Ascending aorta (tissue), 2 donors: ENCODE measurements around the gene STK39. TPM values are rescaled to one million over a fixed set of nuclear protein-coding genes. Genes with fewer than 3 reads are reported as not detected.

Experiments used
- DNase-seq, 2 donors: peaks; one replicate each; pipeline ENCODE4 v3.0.0-alpha.2; 2019; ENCODE audit warnings: low spot score in 2 of 2
- H3K27ac ChIP-seq, 2 donors: fragments of 200-600 bp; sonication (generic); one replicate each; pipeline ENCODE4 v1.5.1; 2016 to 2017; ENCODE audit warnings: mild to moderate bottlenecking in 1 of 2
- H3K27me3 ChIP-seq: fragments of 200-600 bp; sonication (generic); one replicate; pipeline ENCODE4 v1.5.1; 2017
- H3K36me3 ChIP-seq, 2 donors: fragments of 200-600 bp; sonication (generic); one replicate each; pipeline ENCODE4 v1.5.1; 2016
- H3K4me1 ChIP-seq, 2 donors: fragments of 200-600 bp; sonication (generic); one replicate each; pipeline ENCODE4 v1.5.1; 2016 to 2017; ENCODE audit warnings: mild to moderate bottlenecking in 1 of 2
- H3K4me3 ChIP-seq, 2 donors: fragments of 200-600 bp; sonication (generic); one replicate each; pipeline ENCODE4 v1.5.1; 2016 to 2017; ENCODE audit warnings: mild to moderate bottlenecking in 1 of 2
- H3K9me3 ChIP-seq, 2 donors: fragments of 200-600 bp; sonication (generic); one replicate each; pipeline ENCODE4 v1.5.1; 2016
- intact Hi-C: fragments of 100-400 bp; cut with DNase I; formaldehyde crosslinking; loops from one replicate; pipeline ENCODE4 v1.15.1; 2023
- total RNA-seq: library from RNA; depleted of rRNA; stranded (reverse); fragments of >200 nt; gene quantifications from one replicate; pipeline ENCODE4 v1.1.0, GENCODE V29; 2016
- TF ChIP-seq, protein P1 (sequence below), 3 experiments: fragments of 200-600 bp in 2 of 3; fragments of 450-650 bp in 1 of 3; sonication (generic) in 2 of 3; IDR thresholded peaks; one replicate each; pipeline ENCODE4 v1.5.1; 2016 to 2019; ENCODE audit warnings: antibody characterized with exemption in 3 of 3, mild to moderate bottlenecking in 1 of 3, moderate library complexity in 1 of 3

STK39 gene
- total RNA-seq, 1 donor from 2014 or later = 7.5 TPM

DNA sequence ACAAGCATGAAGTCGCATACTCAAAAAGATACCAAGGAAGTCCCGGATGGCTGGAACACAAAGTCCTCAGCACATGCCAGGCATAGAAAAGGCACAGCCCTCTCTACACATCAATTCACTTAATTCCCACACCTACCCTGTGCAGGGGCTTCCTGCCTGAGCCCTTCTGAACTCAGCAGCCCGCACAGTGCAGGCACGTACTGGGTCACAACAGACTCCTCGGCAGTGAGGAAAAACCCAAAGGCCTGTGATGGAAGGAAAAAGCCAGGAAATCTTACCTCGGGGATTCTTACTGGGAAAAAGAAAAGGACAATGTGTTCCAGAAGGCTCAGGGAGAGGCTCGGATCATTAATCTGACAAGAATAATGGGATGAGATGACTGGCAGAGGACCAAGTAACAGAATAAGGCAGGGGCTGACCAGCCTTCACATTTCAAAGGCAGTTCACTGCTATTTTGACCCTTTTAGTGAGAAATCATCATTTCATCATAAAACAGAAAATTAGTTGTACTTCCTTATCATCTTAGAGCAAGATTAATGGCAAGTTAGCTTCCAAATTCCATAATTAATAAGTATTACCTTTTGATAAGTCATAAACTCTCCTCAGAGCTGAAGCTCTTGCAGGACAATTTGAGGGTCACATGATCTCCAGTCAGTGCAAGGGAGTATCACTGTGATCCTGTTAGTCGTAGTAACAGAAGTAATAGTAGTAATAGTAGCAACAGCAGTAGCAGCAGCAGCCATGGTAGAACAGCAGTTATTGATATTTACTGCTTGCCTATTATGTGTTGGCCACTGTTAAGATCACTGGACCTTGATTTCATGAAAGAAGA is 87.4 kb downstream of the STK39 start:
- Histone ChIP-seq H3K9me3 (no peaks in the 10 kb centered on the region), H3K27ac (no peak overlapping the region), H3K36me3 (peaks cover 0 to 4% of the 10 kb centered on the region in 2 donors), H3K4me3 (no peak overlapping the region), H3K4me1 (no peaks in the 10 kb centered on the region), H3K27me3 (no peaks in the 10 kb centered on the region)
- intact Hi-C loops = loop anchor here (10.0 kb wide), 1 partner anchor 85 kb away; the partner anchor contains the start of gene STK39
- no peak for DNase-seq
- TF ChIP-seq, protein P1, sequence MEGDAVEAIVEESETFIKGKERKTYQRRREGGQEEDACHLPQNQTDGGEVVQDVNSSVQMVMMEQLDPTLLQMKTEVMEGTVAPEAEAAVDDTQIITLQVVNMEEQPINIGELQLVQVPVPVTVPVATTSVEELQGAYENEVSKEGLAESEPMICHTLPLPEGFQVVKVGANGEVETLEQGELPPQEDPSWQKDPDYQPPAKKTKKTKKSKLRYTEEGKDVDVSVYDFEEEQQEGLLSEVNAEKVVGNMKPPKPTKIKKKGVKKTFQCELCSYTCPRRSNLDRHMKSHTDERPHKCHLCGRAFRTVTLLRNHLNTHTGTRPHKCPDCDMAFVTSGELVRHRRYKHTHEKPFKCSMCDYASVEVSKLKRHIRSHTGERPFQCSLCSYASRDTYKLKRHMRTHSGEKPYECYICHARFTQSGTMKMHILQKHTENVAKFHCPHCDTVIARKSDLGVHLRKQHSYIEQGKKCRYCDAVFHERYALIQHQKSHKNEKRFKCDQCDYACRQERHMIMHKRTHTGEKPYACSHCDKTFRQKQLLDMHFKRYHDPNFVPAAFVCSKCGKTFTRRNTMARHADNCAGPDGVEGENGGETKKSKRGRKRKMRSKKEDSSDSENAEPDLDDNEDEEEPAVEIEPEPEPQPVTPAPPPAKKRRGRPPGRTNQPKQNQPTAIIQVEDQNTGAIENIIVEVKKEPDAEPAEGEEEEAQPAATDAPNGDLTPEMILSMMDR (IDR thresholded peaks at IDR 0.05) = no peak

DNA sequence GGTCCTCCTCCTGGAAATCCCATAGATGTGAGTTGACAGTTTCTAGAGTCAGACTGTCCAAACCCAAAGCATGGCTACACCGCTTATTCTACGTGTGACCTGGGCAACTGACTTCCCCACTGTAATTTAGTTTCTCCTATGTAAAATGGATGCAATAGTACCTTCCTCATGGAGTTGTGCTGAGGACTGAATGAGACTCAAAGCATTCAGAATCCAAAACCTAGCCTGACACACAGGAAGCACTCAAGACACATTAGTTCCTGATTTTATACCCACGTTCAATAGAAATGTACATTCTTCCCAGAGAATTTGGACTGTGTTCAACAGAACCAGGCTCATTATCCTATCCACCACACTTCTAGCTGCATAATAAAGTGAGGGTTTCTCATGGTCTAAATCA is 88.8 kb downstream of the STK39 start:
- Histone ChIP-seq H3K27me3 (no peaks in the 10 kb centered on the region), H3K27ac (no peak overlapping the region), H3K36me3 (no peaks in the 10 kb centered on the region), H3K9me3 (no peaks in the 10 kb centered on the region), H3K4me1 (no peaks in the 10 kb centered on the region), H3K4me3 (no peak overlapping the region)
- TF ChIP-seq, protein P1 (IDR thresholded peaks at IDR 0.05) = no peak
- intact Hi-C loops = no loop called here
- no peak for DNase-seq

DNA sequence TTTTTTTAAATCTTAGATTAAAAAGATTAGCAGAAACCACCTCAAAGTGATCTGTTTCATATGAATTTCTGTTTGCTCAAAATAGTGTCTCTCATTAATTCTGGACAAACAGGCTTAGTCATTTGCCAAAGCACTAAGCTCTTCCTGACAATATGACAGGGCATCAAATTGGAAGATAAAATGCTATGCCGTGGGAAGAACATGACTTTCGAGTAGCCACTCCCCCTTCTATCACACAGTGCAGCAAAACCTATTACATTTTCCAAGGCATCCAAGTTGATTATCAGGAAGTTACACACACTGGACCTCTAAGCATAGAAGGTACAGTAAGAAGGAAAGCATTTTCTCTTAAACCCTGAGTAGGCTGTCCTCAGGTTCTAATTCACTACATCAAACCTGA is 89.5 kb downstream of the STK39 start:
- H3K36me3 ChIP-seq = no peaks in the 10 kb centered on the region
- no peaks in the 10 kb centered on the region for H3K27me3 ChIP-seq
- H3K27ac ChIP-seq = no peak overlapping the region
- H3K4me3 ChIP-seq = no peak overlapping the region
- TF ChIP-seq, protein P1 (IDR thresholded peaks at IDR 0.05) = no peak
- no peaks in the 10 kb centered on the region for H3K4me1 ChIP-seq
- H3K9me3 ChIP-seq = no peaks in the 10 kb centered on the region
- DNase-seq = no peak
- intact Hi-C loops = no loop called here

DNA sequence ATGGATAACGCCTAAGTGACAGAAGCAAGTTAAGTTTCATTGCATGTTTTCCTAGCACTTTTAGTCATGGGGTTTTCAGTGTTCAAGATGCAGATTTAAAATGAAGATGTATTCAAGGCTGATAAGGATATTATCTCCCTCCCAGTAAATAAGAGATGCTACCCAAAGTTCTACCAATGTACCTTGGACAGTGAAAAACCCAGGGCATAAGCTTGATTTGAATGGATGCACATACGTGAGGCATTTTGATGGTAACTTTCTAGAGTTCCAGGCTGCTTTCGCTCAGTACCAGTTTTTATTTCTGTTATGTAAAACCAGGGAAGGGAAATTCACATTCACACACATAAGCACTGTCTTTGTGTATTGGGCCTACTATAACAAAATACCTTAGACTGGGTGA is 90.3 kb downstream of the STK39 start:
- intact Hi-C loops = no loop called here

DNA sequence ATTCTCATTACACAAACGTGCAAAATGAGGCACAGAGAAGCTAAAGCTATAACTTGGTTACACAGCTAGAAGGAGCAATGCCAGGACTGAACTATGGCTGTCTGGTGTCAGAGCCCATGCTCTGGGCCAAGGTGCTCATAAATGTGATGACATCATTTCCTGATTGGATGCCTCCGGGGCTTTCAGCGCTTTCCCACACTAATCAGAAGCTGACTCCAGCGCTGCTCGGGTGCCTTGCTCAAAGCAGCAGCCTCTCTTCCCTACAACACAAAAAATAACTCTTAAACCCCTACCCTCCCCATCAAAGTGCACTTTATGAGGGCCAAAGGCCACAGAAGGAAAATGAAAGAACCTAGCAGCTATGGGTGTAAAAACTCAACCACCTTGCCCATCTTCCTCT is 90.7 kb downstream of the STK39 start:
- no peaks in the 10 kb centered on the region for H3K9me3 ChIP-seq
- no peaks in the 10 kb centered on the region for H3K27me3 ChIP-seq
- H3K4me1 ChIP-seq = no peaks in the 10 kb centered on the region
- TF ChIP-seq, protein P1 (IDR thresholded peaks at IDR 0.05) = no peak
- intact Hi-C loops = no loop called here
- no peaks in the 10 kb centered on the region for H3K36me3 ChIP-seq
- H3K4me3 ChIP-seq = no peak overlapping the region
- no peak overlapping the region for H3K27ac ChIP-seq
- no peak for DNase-seq

More for the DNA sequence above, 90.3 kb downstream of the STK39 start:
- no peaks in the 10 kb centered on the region for H3K9me3 ChIP-seq
- TF ChIP-seq, protein P1 (IDR thresholded peaks at IDR 0.05) = no peak
- H3K27ac ChIP-seq = no peak overlapping the region
- no peak for DNase-seq
- H3K4me3 ChIP-seq = no peak overlapping the region
- no peaks in the 10 kb centered on the region for H3K36me3 ChIP-seq
- no peaks in the 10 kb centered on the region for H3K4me1 ChIP-seq
- H3K27me3 ChIP-seq = no peaks in the 10 kb centered on the region
